ENCODE data around the gene NAALADL2.

- TF ChIP-seq CTCF (IDR thresholded peaks at IDR 0.05; ENCODE audit: insufficient read depth, low read length, poor library complexity, severe bottlenecking) (no peak), EZH2phosphoT487 (conservative IDR thresholded peaks at IDR 0.05; ENCODE audit: low read length) (no peak)
These were observed 47.9 kb downstream of the NAALADL2 start for GRCh38 chr3:174907027-174907426.
